Measurements from ENCODE around the gene MED29.

DNA sequence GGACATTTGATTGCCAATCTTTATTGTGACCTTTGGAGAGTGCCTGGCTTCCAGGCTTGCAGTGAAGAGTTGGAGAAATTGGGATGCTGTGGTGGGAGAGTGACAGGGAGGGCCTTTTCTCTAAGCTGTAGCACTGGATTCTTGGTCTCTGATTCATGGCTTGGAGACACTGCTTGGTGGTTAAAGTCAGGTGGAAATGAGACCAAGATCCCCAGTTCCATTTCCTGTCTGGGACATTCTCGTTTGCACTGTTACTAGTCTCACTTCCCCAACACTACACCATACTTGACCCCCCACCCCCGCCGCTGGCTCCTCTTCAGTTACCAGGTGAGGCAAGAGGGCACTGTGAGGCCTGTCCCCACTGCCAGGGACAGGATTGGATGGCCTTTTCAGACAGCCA, 57.1 kb downstream of the MED29 start:
- TF ChIP-seq SMAD3 (CRISPR knock-in tag; IDR thresholded peaks at IDR 0.05; ENCODE audit: borderline replicate concordance) (no peak), ZNF232 (CRISPR knock-in tag; IDR thresholded peaks at IDR 0.05) (no peak), MAX (CRISPR knock-in tag; IDR thresholded peaks at IDR 0.05) (no peak), ESRRA (CRISPR knock-in tag; IDR thresholded peaks at IDR 0.05; ENCODE audit: borderline replicate concordance) (no peak), CTCF (IDR thresholded peaks at IDR 0.05) (no peak)
- TF ChIP-seq, protein P1, sequence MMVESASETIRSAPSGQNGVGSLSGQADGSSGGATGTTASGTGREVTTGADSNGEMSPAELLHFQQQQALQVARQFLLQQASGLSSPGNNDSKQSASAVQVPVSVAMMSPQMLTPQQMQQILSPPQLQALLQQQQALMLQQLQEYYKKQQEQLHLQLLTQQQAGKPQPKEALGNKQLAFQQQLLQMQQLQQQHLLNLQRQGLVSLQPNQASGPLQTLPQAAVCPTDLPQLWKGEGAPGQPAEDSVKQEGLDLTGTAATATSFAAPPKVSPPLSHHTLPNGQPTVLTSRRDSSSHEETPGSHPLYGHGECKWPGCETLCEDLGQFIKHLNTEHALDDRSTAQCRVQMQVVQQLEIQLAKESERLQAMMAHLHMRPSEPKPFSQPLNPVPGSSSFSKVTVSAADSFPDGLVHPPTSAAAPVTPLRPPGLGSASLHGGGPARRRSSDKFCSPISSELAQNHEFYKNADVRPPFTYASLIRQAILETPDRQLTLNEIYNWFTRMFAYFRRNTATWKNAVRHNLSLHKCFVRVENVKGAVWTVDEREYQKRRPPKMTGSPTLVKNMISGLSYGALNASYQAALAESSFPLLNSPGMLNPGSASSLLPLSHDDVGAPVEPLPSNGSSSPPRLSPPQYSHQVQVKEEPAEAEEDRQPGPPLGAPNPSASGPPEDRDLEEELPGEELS (CRISPR knock-in tag; IDR thresholded peaks at IDR 0.05), result no peak

All from WTC11 (cell line).